GM04503 (cell line): ENCODE data around the gene GABBR2.

Source experiments
- DNase-seq: peaks from one replicate; pipeline ENCODE4 v3.0.0-alpha.2; 2012; ENCODE audit warnings: low read depth

GABBR2 gene

GRCh38 chr9:98708933-98709911 lies at the start of gene GABBR2:
Gene GABBR2, minus strand, starts transcription at chr9:98708935. Its CDS starts 198 bp downstream, at chr9:98708737.
- no peak for DNase-seq

- no peak for DNase-seq
These were observed 46.4 kb upstream of the GABBR2 start for GRCh38 chr9:98755006-98755618.

- no peak for DNase-seq
These were observed 42.5 kb upstream of the GABBR2 start for GRCh38 chr9:98751210-98751609.

GRCh38 chr9:98750364-98751060 lies 41.8 kb upstream of the GABBR2 start:
- DNase-seq, result no peak

GRCh38 chr9:98747476-98747875 lies 38.7 kb upstream of the GABBR2 start:
- no peak for DNase-seq

- DNase-seq, result no peak
These were observed 36.7 kb upstream of the GABBR2 start for GRCh38 chr9:98745470-98745869.

GRCh38 chr9:98743818-98744611 lies 35.3 kb upstream of the GABBR2 start:
- DNase-seq, result no peak

GRCh38 chr9:98743329-98743728 lies 34.6 kb upstream of the GABBR2 start:
- no peak for DNase-seq

- DNase-seq, result peak; percentile 8
These were observed 33.9 kb upstream of the GABBR2 start for GRCh38 chr9:98742325-98743280.

- no peak for DNase-seq
These were observed 31.6 kb upstream of the GABBR2 start for GRCh38 chr9:98740226-98740881.

- DNase-seq, result no peak
These were observed 30.0 kb upstream of the GABBR2 start for GRCh38 chr9:98738741-98739140.

- no peak for DNase-seq
These were observed 27.5 kb upstream of the GABBR2 start for GRCh38 chr9:98736226-98736625.

GRCh38 chr9:98732801-98733200 lies 24.1 kb upstream of the GABBR2 start:
- no peak for DNase-seq

GRCh38 chr9:98732091-98732490 lies 23.4 kb upstream of the GABBR2 start:
- DNase-seq, result no peak

GRCh38 chr9:98730871-98731270 lies 22.1 kb upstream of the GABBR2 start:
- DNase-seq, result no peak

GRCh38 chr9:98728500-98728899 lies 19.8 kb upstream of the GABBR2 start:
- DNase-seq, result no peak

GRCh38 chr9:98727428-98727827 lies 18.7 kb upstream of the GABBR2 start:
- DNase-seq, result no peak

GRCh38 chr9:98726735-98727134 lies 18.0 kb upstream of the GABBR2 start:
- no peak for DNase-seq

GRCh38 chr9:98724810-98725530 lies 16.2 kb upstream of the GABBR2 start:
- no peak for DNase-seq
